Glomerular visceral epithelial cell (primary cell): ENCODE results near the gene MYH11.
"Not testable (repeated sequence)": the region's sequence is repeated elsewhere in the genome, so short reads cannot be mapped to it uniquely, and the experiment has no call there.

Experiments
- DNase-seq: peaks from one replicate; pipeline ENCODE4 v3.0.0-alpha.2; 2016; ENCODE audit errors: extremely low spot score

MYH11 gene

DNA sequence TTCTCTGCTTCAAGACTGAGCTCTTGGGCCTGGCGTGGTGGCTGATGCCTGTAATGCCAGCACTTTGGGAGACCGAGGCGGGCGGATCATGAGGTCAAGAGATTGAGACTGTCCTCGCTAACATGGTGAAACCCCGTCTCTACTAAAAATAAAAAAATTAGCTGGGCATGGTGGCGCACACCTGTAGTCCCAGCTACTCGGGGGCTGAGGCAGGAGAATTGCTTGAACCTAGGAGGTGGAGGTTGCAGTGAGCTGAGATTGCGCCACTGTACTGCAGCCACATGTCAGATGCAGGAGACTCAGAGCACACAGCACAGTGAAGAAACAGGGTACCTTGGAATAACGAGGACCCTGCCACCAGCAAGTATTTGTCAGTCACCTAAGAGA lies 184.7 kb downstream of the MYH11 start:
- not testable (repeated sequence) for DNase-seq

DNA sequence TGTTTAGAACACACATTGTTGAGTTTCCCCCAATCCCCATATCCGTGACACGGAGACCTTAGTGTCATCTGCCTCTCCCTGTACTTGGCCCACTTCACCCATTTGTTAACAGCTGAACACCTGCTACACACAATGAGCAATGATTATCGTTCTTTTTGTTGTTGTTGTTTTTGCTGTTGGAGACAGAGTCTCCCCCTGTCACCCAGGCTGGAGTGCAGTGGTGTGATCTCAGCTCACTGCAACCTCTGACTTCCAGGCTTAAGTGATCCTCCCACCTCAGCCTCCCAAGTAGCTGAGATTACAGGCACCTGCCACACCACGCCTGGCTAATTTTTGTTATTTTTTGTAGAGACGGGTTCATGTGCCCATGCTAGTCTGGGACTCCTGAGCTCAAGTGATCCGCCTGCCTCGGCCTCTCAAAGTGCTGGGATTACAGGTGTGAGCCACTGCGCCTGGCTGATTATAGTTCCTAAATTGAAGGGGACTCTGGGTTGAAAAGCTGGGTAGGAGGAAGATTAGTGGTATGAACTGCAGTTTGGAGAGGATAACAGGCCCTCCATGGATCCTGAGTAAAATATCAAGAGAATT lies 185.2 kb downstream of the MYH11 start:
- DNase-seq = no peak

DNA sequence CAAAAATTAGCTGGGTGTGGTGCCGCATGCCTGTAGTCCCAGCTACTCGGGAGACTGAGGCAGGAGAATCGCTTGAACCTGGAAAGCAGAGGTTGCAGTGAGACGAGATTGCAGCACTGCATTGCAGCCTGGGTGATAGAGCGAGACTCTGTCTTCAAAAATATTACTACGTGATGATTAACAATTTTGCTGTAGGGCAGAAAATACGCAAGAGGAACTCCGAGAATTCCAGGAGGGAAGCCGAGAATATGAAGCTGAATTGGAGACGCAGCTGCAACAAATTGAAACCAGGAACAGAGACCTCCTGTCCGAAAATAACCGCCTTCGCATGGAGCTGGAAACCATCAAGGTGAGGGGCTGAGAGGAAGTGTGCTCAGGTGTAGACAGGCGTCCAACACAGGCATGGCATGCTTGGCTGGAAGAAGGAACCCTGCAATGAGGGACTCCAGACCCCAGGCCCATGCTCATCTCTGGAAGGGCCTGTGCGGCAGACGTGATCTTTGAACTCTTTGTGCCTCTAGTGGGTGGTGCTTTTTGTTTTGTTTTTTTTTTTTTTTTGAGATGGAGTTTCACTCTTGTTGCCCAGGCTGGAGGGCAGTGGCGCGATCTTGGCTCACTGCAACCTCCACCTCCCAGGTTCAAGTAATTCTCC lies 189.6 kb downstream of the MYH11 start:
- no peak for DNase-seq

DNA sequence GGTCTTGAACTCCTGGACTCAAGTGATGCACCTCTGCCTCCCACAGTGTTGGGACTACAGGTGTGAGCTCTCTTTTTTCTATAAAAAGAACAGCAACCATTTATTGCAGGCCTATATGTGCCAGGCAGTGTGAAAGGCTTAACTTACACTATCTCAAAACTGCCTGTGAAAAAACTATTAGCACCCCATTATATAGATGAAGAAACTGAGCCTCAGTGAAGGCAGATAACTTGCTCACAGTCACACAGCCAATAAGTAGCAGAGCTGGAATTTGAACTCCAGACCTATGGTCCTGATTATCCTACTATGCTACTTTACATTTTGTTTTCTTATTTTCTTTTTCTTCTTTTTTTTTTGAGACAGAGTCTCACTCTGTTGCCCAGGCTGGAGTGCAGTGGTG lies 191.7 kb downstream of the MYH11 start:
- no peak for DNase-seq

GRCh38 chr16:15660203-15660601 lies 196.6 kb downstream of the MYH11 start:
- DNase-seq = no peak

DNA sequence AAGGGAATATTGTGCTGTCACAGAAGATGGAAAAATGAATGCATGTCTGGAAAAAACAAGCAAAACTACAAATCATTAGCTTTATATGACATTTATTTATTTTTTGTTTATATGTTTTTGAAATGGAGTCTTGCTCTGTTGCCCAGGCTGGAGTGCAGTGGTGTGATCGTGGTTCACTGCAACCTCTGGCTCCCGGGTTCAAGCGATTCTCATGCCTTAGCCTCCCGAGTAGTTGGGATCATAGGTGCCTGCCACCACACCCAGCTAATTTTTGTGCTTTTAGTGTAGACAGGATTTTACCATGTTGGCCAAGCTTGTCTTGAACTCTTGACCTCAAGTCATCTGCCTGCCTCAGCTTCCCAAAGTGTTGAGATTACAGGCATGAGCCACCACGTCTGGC lies 198.3 kb downstream of the MYH11 start:
- no peak for DNase-seq

DNA sequence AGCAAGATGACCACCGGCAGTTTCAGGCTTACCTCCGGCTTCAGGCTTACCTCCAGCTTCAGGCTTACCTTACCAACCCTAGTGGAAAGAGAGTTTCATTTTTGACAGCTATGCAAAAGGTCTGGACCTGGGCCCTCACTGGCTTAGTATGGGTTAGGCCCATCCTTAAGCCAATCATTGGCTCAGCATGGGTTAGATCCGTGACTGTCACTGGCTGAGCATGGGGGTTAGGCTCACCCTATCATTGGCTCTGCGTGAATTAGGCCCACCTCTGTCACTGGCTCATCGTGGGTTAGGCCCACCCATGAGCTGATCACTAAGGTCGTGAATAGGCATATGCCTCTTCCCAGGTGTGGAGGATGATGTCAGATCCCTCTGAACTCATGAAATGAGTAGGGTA lies 198.7 kb downstream of the MYH11 start:
- DNase-seq = no peak

GRCh38 chr16:15655561-15655960 lies 201.3 kb downstream of the MYH11 start:
- not testable (repeated sequence) for DNase-seq

DNA sequence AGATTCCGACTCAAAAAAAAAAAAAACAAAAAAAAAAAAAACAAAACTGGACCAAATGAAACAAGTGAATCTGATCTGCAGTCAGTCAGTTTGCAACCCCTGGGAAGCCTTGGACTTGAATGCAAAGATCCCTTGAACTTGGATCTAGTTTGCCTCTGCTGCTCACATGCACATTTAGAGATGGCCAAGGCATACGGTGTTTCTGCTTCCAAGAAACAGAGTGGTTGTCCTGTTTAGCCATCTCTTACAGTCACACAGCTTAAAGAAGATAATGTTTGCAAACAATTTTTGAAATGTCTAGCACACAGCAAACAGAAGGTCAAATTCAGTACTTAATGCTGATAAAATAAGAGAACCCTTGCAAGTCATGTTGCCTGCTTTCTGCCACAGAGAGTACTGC lies 202.2 kb downstream of the MYH11 start:
- no peak for DNase-seq

DNA sequence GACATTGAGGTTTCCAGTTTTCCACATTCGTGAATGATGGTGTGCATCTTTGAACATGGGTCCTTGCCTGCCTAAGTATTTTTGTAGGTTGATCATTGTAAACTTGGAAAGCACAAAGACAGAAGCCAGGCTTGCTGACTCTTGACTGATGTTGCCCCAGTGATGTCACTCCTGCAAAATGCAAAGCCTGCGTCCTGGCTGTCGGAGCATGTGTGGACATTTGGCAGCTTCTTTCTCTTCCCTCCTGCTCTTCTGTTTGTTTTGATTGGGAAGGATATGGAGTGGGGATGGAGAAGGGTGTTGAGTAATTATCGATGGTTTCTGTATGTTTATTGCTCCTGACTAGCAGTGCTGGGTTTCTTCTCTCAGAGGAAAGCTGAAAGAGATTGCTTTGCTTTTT lies 203.6 kb downstream of the MYH11 start:
- peak; percentile 21 for DNase-seq
